ENCODE data around the gene SGIP1.

DNA sequence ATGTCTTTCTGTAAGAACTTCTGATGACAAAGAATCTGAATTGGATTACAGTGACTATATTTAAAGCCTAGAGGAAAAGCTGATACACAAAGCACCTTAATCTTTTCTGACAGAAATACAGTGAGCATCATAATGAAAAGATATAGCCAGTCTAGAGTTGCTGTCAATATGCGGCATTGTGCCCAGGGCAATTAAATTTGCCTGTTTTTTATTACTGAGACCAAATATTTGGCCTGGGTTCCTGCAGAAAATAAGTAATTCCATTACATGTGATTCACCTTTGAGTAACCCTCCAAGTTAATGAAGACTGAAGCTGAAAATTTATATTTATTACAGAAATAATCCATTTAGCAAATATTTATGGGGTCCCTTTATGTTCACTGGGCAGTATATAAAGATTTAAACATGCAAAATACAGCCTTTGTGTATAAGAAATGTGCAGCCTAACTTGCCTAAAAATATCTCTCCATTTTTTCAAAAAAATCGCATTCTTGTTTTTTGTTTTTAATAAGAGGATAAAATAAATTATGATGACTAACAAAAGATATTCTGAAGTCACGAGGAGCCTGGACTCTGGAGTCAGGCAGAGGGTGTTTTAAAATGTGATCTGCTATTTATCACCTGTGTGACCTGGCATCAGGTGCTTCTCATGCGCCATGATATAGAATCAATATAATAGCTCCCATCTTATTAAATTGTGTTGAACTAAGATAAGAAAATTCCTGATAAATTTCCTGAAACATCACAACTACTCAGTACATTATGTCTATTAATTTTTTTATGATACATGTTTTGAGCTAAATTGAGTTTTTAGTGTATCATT lies 83.6 kb downstream of the SGIP1 start:
- TF ChIP-seq POLR2A (IDR thresholded peaks at IDR 0.05), result no peak
- TF ChIP-seq, protein P1, sequence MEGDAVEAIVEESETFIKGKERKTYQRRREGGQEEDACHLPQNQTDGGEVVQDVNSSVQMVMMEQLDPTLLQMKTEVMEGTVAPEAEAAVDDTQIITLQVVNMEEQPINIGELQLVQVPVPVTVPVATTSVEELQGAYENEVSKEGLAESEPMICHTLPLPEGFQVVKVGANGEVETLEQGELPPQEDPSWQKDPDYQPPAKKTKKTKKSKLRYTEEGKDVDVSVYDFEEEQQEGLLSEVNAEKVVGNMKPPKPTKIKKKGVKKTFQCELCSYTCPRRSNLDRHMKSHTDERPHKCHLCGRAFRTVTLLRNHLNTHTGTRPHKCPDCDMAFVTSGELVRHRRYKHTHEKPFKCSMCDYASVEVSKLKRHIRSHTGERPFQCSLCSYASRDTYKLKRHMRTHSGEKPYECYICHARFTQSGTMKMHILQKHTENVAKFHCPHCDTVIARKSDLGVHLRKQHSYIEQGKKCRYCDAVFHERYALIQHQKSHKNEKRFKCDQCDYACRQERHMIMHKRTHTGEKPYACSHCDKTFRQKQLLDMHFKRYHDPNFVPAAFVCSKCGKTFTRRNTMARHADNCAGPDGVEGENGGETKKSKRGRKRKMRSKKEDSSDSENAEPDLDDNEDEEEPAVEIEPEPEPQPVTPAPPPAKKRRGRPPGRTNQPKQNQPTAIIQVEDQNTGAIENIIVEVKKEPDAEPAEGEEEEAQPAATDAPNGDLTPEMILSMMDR (IDR thresholded peaks at IDR 0.05), result no peak
- TF ChIP-seq POLR2AphosphoS5 (IDR thresholded peaks at IDR 0.05), result no peak
